Measurements from ENCODE around the gene RELL2. TPM values are rescaled to one million over a fixed set of nuclear protein-coding genes. Genes with fewer than 3 reads are reported as not detected.
"Not testable (repeated sequence)": the region's sequence is repeated elsewhere in the genome, so short reads cannot be mapped to it uniquely, and the experiment has no call there.

RELL2 gene
- total RNA-seq, result 0.96 TPM

- ATAC-seq (peak; percentile 96), DNase-seq (ENCODE audit: low spot score) (peak; percentile 97)
Measured at GRCh38 chr5:141636413-141637122, at the start of gene RELL2, which contains the start of gene HDAC3. Gene RELL2, plus strand, starts transcription at chr5:141636997. Its CDS starts 1,229 bp downstream, at chr5:141638226. Gene HDAC3, minus strand, starts transcription at chr5:141636849. Its CDS starts 59 bp downstream, at chr5:141636790.

- DNase-seq (ENCODE audit: low spot score), result peak; percentile 58
- peak; percentile 76 for ATAC-seq
Measured at GRCh38 chr5:141590127-141590526, 46.7 kb upstream of the RELL2 start.

GRCh38 chr5:141596867-141597266 lies 39.9 kb upstream of the RELL2 start:
- DNase-seq (ENCODE audit: low spot score), result no peak

GRCh38 chr5:141597394-141597793 lies 39.4 kb upstream of the RELL2 start:
- DNase-seq (ENCODE audit: low spot score) (no peak), ATAC-seq (peak; percentile 11)

More at GRCh38 chr5:141596867-141597266, 39.9 kb upstream of the RELL2 start:
- ATAC-seq, result no peak

- DNase-seq (ENCODE audit: low spot score) (no peak), ATAC-seq (peak; percentile 40)
Measured at GRCh38 chr5:141597814-141598213, 39.0 kb upstream of the RELL2 start.

- DNase-seq (ENCODE audit: low spot score), result no peak
- ATAC-seq, result peak; percentile 53
Measured at GRCh38 chr5:141598391-141599345, 38.1 kb upstream of the RELL2 start.

GRCh38 chr5:141602606-141603005 lies 34.2 kb upstream of the RELL2 start:
- DNase-seq (ENCODE audit: low spot score), result no peak
- ATAC-seq, result no peak

- peak; percentile 28 for ATAC-seq
- no peak for DNase-seq (ENCODE audit: low spot score)
Measured at GRCh38 chr5:141603923-141604717, 32.7 kb upstream of the RELL2 start.

- no peak for DNase-seq (ENCODE audit: low spot score)
- peak; percentile 15 for ATAC-seq
Measured at GRCh38 chr5:141605523-141606277, 31.1 kb upstream of the RELL2 start.

- no peak for ATAC-seq
- DNase-seq (ENCODE audit: low spot score), result no peak
Measured at GRCh38 chr5:141608046-141608445, 28.8 kb upstream of the RELL2 start.

GRCh38 chr5:141608557-141608956 lies 28.2 kb upstream of the RELL2 start:
- peak; percentile 87 for ATAC-seq
- DNase-seq (ENCODE audit: low spot score), result no peak

- peak; percentile 58 for ATAC-seq
Measured at GRCh38 chr5:141609044-141609443, 27.8 kb upstream of the RELL2 start.

GRCh38 chr5:141609921-141610320 lies 26.9 kb upstream of the RELL2 start:
- DNase-seq (ENCODE audit: low spot score); ATAC-seq: not testable (repeated sequence)

More at GRCh38 chr5:141609044-141609443, 27.8 kb upstream of the RELL2 start:
- DNase-seq (ENCODE audit: low spot score), result no peak

- DNase-seq (ENCODE audit: low spot score), result no peak
- ATAC-seq, result no peak
Measured at GRCh38 chr5:141611289-141611688, 25.5 kb upstream of the RELL2 start.

GRCh38 chr5:141613344-141613743 lies 23.5 kb upstream of the RELL2 start:
- ATAC-seq, result no peak
- no peak for DNase-seq (ENCODE audit: low spot score)

GRCh38 chr5:141615991-141616720 lies 20.6 kb upstream of the RELL2 start:
- no peak for ATAC-seq
- DNase-seq (ENCODE audit: low spot score), result no peak

- ATAC-seq (no peak), DNase-seq (ENCODE audit: low spot score) (no peak)
Measured at GRCh38 chr5:141617128-141617527, 19.7 kb upstream of the RELL2 start.

GRCh38 chr5:141617682-141618029 lies 19.1 kb upstream of the RELL2 start:
- DNase-seq (ENCODE audit: low spot score) (no peak), ATAC-seq (no peak)

GRCh38 chr5:141618030-141618803 lies 18.6 kb upstream of the RELL2 start:
- peak; percentile 60 for ATAC-seq
- peak; percentile 87 for DNase-seq (ENCODE audit: low spot score)

All from left lobe of liver (tissue), 2 donors.